ENCODE measurements around the gene OSBPL10. TPM values are rescaled to one million over a fixed set of nuclear protein-coding genes. Genes with fewer than 3 reads are reported as not detected.

Gene OSBPL10
- total and polyA plus RNA-seq, 2 donors (not counting 1 experiment from before 2014, with no cell fraction given), result 7.1 to 7.5 TPM

- Histone ChIP-seq H3K9ac (ENCODE audit: insufficient read depth, low read length) (no peak overlapping the region), H3K4me1 (ENCODE audit: control insufficient read depth, extremely low read depth, insufficient read depth, low read length) (no peaks in the 10 kb centered on the region), H4K20me1 (ENCODE audit: control insufficient read depth, extremely low read depth, insufficient read depth, low read length) (no peaks in the 10 kb centered on the region), H3K27me3 (ENCODE audit: control insufficient read depth, insufficient read depth, low read length) (no peaks in the 10 kb centered on the region), H3K36me3 (ENCODE audit: control insufficient read depth, insufficient read depth, low read length) (no peaks in the 10 kb centered on the region), H3K27ac (ENCODE audit: insufficient read depth, low read length) (no peak overlapping the region), H3K79me2 (ENCODE audit: control insufficient read depth, insufficient read depth, low read length) (no peaks in the 10 kb centered on the region), H2AFZ (ENCODE audit: low read length) (no peak overlapping the region), H3K4me2 (ENCODE audit: extremely low read depth, insufficient read depth, low read length) (no peak overlapping the region), H3K9me3 (ENCODE audit: control insufficient read depth, insufficient read depth, low read depth, low read length) (no peaks in the 10 kb centered on the region), H3K4me3 (replicated peaks in 1 of 4; ENCODE audit: control extremely low read depth in 1 of 4, insufficient read depth in 1 of 4, low read depth in 3 of 4, low read length in 4 of 4) (no peak overlapping the region)
- no peak for DNase-seq (ENCODE audit: low read depth in 2 of 2)
- TF ChIP-seq EZH2 (IDR thresholded peaks at IDR 0.05; ENCODE audit: low read length, missing control alignments), result no peak
- TF ChIP-seq, protein P1, sequence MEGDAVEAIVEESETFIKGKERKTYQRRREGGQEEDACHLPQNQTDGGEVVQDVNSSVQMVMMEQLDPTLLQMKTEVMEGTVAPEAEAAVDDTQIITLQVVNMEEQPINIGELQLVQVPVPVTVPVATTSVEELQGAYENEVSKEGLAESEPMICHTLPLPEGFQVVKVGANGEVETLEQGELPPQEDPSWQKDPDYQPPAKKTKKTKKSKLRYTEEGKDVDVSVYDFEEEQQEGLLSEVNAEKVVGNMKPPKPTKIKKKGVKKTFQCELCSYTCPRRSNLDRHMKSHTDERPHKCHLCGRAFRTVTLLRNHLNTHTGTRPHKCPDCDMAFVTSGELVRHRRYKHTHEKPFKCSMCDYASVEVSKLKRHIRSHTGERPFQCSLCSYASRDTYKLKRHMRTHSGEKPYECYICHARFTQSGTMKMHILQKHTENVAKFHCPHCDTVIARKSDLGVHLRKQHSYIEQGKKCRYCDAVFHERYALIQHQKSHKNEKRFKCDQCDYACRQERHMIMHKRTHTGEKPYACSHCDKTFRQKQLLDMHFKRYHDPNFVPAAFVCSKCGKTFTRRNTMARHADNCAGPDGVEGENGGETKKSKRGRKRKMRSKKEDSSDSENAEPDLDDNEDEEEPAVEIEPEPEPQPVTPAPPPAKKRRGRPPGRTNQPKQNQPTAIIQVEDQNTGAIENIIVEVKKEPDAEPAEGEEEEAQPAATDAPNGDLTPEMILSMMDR (conservative IDR thresholded peaks at IDR 0.05 in 1 of 2, IDR thresholded peaks at IDR 0.05 in 1 of 2; ENCODE audit: low read depth in 1 of 2, low read length in 2 of 2), result no peak
Observed at GRCh38 chr3:31670722-31671121, 310.3 kb downstream of the OSBPL10 start.

DNA sequence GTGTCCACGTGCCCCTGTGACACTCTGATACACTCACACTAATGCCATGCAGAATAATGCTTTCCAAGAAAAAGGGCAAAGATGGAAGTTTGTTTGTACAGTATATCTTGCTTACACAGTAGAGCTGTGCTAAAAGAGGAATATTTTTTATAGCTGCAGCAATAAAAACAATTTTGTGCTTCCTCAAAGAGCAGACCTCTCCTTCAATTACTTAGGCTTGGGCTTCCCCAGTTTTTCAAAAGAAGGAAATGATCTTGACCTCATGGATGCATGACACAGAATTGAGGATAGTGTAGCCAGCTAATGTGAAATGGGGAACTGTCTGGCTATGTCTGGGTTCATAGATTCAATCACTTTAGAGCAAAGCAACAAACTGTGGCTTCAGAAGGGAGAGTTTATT lies 310.9 kb downstream of the OSBPL10 start:
- Histone ChIP-seq H3K4me3 (replicated peaks in 1 of 4; ENCODE audit: control extremely low read depth in 1 of 4, insufficient read depth in 1 of 4, low read depth in 3 of 4, low read length in 4 of 4) (no peak overlapping the region), H3K36me3 (ENCODE audit: control insufficient read depth, insufficient read depth, low read length) (no peaks in the 10 kb centered on the region), H4K20me1 (ENCODE audit: control insufficient read depth, extremely low read depth, insufficient read depth, low read length) (no peaks in the 10 kb centered on the region), H3K27ac (ENCODE audit: insufficient read depth, low read length) (no peak overlapping the region), H3K4me1 (ENCODE audit: control insufficient read depth, extremely low read depth, insufficient read depth, low read length) (no peaks in the 10 kb centered on the region), H3K4me2 (ENCODE audit: extremely low read depth, insufficient read depth, low read length) (no peak overlapping the region), H2AFZ (ENCODE audit: low read length) (no peak overlapping the region), H3K79me2 (ENCODE audit: control insufficient read depth, insufficient read depth, low read length) (no peaks in the 10 kb centered on the region), H3K27me3 (ENCODE audit: control insufficient read depth, insufficient read depth, low read length) (no peaks in the 10 kb centered on the region), H3K9me3 (ENCODE audit: control insufficient read depth, insufficient read depth, low read depth, low read length) (no peaks in the 10 kb centered on the region), H3K9ac (ENCODE audit: insufficient read depth, low read length) (no peak overlapping the region)
- no peak for DNase-seq (ENCODE audit: low read depth in 2 of 2)
- TF ChIP-seq, protein P1 (conservative IDR thresholded peaks at IDR 0.05 in 1 of 2, IDR thresholded peaks at IDR 0.05 in 1 of 2; ENCODE audit: low read depth in 1 of 2, low read length in 2 of 2), result no peak
- TF ChIP-seq EZH2 (IDR thresholded peaks at IDR 0.05; ENCODE audit: low read length, missing control alignments), result no peak

DNA sequence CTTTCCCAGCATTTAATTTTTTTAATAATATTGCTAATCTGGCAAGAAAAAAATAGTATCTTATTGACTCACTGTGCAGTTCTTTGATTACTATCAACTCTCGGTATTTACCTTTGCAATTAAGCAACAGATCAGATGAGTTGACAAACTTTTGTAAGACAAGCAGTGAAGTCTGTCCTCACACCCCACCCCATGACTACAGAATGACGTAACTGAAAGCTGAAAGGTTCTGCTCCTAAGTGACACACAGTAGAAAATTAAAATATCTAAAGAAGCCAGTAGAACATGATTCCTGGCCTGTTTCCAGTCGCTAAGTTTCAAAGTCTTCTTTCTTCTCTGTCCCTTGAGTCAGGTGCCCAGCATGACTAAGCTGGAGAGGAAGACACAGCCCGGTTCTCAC lies 312.8 kb downstream of the OSBPL10 start:
- Histone ChIP-seq H3K9ac (ENCODE audit: insufficient read depth, low read length) (no peak overlapping the region), H3K4me2 (ENCODE audit: extremely low read depth, insufficient read depth, low read length) (no peak overlapping the region), H3K4me3 (replicated peaks in 1 of 4; ENCODE audit: control extremely low read depth in 1 of 4, insufficient read depth in 1 of 4, low read depth in 3 of 4, low read length in 4 of 4) (no peak overlapping the region), H3K27ac (ENCODE audit: insufficient read depth, low read length) (no peak overlapping the region), H4K20me1 (ENCODE audit: control insufficient read depth, extremely low read depth, insufficient read depth, low read length) (no peaks in the 10 kb centered on the region), H3K79me2 (ENCODE audit: control insufficient read depth, insufficient read depth, low read length) (no peaks in the 10 kb centered on the region), H3K4me1 (ENCODE audit: control insufficient read depth, extremely low read depth, insufficient read depth, low read length) (no peaks in the 10 kb centered on the region), H3K36me3 (ENCODE audit: control insufficient read depth, insufficient read depth, low read length) (no peaks in the 10 kb centered on the region), H2AFZ (ENCODE audit: low read length) (no peak overlapping the region), H3K9me3 (ENCODE audit: control insufficient read depth, insufficient read depth, low read depth, low read length) (no peaks in the 10 kb centered on the region), H3K27me3 (ENCODE audit: control insufficient read depth, insufficient read depth, low read length) (no peaks in the 10 kb centered on the region)
- TF ChIP-seq, protein P1 (conservative IDR thresholded peaks at IDR 0.05 in 1 of 2, IDR thresholded peaks at IDR 0.05 in 1 of 2; ENCODE audit: low read depth in 1 of 2, low read length in 2 of 2), result no peak
- TF ChIP-seq EZH2 (IDR thresholded peaks at IDR 0.05; ENCODE audit: low read length, missing control alignments), result no peak
- DNase-seq (ENCODE audit: low read depth in 2 of 2), result no peak

Data from fibroblast of lung (primary cell).